ENCODE data around the gene LDLRAD4.

Gene LDLRAD4

DNA sequence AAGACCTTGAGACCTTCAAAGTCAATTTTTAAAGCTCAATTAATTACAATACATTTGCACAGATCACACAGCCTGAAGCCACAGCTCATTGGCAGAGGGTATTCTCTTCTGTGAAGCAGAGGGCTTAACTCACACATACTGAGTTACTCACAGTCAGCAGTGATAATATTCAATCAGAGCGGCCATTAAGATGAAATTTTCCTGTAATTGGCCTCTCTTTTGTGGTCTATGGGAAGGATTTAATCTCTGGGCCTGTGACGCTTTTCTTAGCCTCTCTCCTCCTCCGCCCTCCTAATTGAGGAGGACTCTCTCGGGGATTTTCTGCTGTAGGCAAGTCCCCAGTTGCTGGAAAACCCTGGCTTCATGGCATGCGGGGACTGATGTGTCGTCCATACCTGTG, 12.3 kb upstream of the LDLRAD4 start:
- DNase-seq, result no peak

GRCh38 chr18:13207294-13207693, 11.3 kb upstream of the LDLRAD4 start:
- no peak for DNase-seq

DNA sequence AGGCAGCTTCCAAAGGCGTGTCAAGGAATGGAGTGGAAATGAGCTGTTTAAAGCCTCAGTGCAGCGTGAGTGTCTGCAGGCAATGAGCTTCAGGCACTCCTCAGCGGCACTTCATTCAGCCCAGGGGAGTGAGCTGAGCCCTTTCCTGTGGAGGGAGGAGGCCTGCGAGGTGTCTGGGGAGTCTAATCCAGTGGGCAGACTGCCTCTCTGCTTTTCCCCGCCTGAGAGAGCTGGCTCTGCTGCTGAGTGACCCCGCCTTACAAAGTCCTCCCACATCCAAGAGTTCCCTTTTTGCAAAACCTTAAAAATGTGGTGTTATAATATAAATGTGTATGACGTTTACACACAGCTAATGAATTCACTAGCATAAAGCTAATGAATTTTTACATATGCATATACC, 7.0 kb upstream of the LDLRAD4 start:
- DNase-seq, result no peak

GRCh38 chr18:13213036-13213795, 5.3 kb upstream of the LDLRAD4 start:
- DNase-seq, result no peak

GRCh38 chr18:13214609-13215008, 4.0 kb upstream of the LDLRAD4 start:
- no peak for DNase-seq

DNA sequence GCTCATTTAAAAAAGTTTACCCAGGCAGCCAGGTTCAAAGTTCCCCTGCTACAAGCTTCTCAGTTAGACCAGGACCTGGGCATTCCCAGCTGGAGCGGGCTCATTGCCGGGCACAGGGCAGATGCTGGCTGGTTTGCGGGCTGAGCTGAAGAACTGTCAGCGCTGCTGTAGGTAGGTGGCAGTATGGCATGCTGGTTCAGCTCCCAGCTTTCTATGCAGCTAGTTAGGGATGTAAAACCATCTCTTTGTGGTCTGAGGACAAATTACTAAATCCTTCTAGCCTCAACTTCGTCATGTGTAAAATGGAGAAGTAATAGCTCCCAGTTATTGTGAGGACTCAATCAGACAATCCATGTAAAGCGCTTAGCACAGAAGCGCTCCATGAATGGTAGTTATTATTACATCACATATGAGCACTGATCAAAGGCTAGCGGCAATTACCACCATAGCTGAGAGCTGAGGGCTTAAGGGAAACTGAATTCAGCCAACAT, 2.4 kb upstream of the LDLRAD4 start:
- DNase-seq, result peak; percentile 67

DNA sequence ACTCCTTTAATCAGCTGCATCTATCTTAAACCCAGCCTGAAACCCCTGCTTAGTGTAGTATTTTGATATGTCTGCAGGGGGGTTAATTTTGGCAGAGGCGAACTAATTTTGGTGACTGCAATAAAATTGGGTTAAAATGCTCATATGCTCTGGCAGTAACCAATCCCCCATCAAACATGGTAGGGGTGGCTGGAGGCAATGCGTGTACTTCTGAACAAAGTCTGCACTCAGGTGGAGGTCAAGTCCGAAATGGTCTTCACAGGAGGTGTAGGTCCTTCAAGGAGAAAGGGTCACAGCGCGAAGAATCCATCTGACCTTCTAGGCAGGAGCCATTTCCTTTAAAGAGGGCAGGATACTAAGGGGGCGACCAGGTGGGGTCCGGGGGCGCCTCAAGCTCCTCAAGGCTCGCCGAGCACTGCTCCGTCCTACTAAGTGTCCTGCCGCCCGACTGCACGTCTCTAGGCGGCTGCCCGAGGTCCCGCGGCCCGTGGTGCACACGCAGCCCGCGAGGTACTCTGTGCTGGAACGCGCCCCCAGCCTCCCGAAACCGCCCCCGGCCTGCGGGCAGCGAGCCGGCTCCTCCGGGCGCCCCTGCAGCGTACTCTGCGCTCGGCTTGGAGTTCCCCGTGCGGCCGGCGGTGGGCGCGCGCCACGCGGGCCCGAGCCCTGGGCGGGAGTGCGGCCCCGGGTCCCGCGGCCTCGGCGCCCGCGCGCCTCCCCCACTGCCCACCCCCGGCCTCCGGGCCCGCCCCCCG, 1.7 kb upstream of the LDLRAD4 start:
- peak; percentile 34 for DNase-seq

- DNase-seq, result peak; percentile 42
These were observed 1.0 kb upstream of the LDLRAD4 start for GRCh38 chr18:13217466-13217961.

DNA sequence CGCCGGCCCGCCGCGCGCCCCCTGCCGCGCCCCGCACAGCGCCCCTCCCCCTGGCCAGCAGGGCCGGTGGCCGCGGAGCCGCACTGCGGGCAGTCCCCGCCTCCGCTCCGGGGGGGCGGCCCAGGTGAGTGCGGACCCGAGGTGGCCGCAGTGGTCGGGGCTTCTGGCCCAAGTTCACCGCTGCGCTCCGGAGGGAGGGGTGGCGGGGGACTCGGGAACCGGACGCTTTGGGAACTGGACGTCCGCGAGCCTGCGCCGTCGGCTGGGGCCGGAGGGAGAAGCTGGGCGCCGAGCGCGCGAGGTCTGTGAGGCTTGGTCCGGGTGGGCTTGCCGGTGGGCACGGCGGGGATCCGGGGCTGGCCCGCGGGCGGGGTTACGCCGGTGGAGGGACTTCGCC, 591 bp upstream of the LDLRAD4 start:
- DNase-seq, result no peak

- no peak for DNase-seq
These were observed 437 bp downstream of the LDLRAD4 start for GRCh38 chr18:13218997-13219396.

DNA sequence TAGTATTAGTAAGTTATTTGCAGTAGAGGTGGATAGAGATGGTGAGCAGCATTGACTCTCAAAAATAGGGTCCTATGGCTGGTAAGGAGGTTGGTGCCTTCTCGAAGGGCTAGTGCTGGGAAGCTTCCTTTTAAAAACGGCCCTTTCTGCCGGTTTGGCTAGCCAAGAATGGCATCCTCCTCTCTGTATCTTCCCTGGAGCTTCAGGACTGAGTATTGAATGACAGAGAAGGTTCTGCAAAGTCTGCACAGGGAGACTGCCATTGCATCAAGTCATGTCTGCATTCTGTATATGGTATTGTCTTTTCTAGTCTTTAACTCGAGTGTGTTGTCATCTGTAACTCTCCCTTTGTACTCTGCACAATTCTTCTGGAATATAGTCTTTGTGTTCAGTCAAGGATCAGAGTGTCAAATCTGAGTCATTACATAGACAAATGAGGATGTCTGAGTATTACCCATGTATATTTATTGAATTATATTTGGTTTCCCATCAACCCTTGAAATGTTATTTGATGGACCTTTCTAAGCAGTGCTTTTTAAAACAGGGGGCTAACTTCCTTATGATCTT, 1.1 kb downstream of the LDLRAD4 start:
- DNase-seq, result no peak

DNA sequence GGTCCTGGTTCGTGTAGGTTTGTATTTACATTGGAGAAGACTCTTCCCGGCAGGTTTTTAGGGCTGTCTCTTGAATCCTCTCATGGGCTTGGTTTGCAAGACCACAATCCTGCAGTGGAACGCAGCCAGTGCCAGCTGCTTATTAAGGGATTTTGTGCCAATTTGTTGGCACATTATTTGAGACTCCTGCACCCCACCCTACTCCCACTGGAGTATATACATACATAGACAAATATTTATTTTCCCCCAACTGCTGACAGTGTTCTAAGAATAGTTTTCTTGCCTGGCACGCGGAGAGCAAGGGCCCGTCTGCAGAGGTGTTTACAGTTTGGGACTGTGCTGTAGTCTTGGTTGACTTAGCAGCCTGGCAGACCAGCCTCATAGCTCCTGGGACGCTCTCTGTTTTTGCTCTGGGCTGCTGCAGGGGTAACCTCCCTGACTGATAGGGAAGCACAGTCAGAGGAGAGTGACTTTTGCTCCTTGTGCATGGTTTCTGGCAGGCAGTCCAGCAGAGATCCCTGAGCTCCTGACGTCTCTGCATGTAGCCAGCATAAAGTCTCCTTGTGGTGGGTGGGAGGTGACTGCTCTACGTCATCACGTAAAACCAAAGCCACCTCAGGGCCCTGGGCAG, 1.9 kb downstream of the LDLRAD4 start:
- DNase-seq, result no peak

GRCh38 chr18:13221869-13222855, 3.6 kb downstream of the LDLRAD4 start:
- DNase-seq, result peak; percentile 14

DNA sequence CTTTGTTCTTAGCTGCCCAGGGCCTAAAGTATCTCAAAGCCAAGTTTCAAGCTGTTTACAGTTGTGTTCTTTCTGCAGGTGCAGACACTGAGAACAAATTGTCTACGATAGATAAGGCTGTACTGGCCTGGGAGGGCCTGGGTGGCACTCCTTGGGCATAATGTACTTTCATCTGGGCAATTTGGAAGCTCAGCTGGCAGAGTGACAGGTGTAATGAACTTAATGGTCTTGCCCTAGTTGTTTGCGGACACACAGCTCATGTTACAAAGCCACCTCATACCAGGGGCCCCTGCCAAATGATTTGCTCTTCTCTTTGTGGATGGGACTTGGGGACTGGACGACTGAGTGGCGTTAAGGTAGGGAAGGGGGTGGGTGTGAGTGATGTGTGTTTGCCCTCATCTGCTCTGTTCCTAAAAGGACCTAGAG, 4.3 kb downstream of the LDLRAD4 start:
- DNase-seq, result peak; percentile 16

DNA sequence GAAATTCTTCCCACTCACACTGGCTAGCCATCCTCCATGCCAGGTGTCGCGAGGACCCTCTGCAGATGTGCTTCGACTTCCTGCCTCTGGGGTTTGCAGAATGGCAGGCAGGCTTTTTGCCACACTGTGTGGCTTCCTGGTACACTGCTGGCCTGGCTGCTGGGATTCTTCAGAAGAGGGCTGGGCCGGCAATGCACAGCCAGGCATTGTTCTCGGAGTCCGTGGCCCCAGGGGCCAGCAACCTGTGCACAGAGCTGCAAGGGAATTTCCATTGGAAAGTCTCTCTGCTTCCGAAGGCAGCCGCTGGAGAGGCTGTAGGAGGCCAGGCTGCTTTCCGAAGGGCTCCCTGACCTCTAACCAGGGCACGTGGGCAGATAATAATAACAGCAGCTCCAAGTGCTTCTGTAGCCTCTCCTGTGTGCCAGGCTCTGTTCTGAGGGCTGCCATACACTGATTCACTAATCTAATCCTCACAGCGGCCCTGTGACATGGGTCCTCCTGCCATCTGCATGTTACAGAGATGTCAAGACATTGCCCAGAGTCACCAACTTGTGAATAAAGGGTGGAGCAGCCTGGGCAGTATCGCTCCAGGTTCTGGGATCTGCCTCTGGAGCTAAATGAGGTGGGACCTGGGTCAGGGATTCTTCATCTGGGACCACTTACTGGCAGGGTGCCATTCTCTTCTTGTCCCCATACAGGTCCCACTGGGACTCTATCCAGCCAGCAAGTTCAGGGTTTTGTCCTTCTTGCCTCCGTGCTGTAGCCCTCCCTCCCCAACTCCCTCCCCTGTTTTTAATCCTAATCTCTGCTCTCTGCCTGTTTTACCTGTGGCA, 5.0 kb downstream of the LDLRAD4 start:
- DNase-seq, result no peak

- no peak for DNase-seq
These were observed 6.7 kb downstream of the LDLRAD4 start for GRCh38 chr18:13225261-13225660.

GRCh38 chr18:13226533-13227144, 8.1 kb downstream of the LDLRAD4 start:
- no peak for DNase-seq

- no peak for DNase-seq
These were observed 9.3 kb downstream of the LDLRAD4 start for GRCh38 chr18:13227910-13228309.

- no peak for DNase-seq
These were observed 10.6 kb downstream of the LDLRAD4 start for GRCh38 chr18:13229001-13229671.

DNA sequence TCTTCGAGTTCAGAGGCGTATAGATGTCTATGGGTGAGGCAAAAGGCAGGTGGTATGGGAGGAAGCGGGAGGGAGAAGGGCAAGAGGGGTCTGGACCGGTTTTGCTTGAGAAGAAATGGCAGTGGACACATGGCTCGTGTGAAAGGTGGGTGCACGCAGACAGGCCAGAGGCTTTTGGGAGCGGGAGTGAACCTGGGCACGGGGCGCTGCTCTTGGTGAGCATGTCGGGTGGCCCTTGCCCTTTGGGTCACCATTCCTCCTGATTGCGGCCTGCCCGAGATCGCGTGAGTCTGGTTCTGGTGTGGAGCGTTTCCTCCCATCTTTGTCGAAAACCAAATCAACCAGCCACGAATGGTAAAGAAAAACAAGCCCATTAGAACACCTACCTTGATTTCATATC, 12.6 kb downstream of the LDLRAD4 start:
- DNase-seq, result no peak

Measured in RPMI8226 (cell line).